ENCODE results near the gene PROSER3. TPM values are rescaled to one million over a fixed set of nuclear protein-coding genes. Genes with fewer than 3 reads are reported as not detected.

Gene PROSER3
- total RNA-seq, 4 donors from 2014 or later = 1.0 to 52.6 (median 4.1) TPM

- Histone ChIP-seq H3K27me3 (no peaks in the 10 kb centered on the region), H3K4me3 (no peak overlapping the region), H3K27ac (no peak overlapping the region), H3K36me3 (no peaks in the 10 kb centered on the region), H3K4me1 (no peaks in the 10 kb centered on the region), H3K9me3 (no peaks in the 10 kb centered on the region)
- intact Hi-C loops (cut with DNase I; ENCODE audit: low total_unique reads) = no loop called here
- DNase-seq = no peak
- TF ChIP-seq POLR2A (IDR thresholded peaks at IDR 0.05) = no peak
- TF ChIP-seq, protein P1, sequence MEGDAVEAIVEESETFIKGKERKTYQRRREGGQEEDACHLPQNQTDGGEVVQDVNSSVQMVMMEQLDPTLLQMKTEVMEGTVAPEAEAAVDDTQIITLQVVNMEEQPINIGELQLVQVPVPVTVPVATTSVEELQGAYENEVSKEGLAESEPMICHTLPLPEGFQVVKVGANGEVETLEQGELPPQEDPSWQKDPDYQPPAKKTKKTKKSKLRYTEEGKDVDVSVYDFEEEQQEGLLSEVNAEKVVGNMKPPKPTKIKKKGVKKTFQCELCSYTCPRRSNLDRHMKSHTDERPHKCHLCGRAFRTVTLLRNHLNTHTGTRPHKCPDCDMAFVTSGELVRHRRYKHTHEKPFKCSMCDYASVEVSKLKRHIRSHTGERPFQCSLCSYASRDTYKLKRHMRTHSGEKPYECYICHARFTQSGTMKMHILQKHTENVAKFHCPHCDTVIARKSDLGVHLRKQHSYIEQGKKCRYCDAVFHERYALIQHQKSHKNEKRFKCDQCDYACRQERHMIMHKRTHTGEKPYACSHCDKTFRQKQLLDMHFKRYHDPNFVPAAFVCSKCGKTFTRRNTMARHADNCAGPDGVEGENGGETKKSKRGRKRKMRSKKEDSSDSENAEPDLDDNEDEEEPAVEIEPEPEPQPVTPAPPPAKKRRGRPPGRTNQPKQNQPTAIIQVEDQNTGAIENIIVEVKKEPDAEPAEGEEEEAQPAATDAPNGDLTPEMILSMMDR (IDR thresholded peaks at IDR 0.05) = no peak
Measured at GRCh38 chr19:35727053-35727955, 30.7 kb upstream of the PROSER3 start.

DNA sequence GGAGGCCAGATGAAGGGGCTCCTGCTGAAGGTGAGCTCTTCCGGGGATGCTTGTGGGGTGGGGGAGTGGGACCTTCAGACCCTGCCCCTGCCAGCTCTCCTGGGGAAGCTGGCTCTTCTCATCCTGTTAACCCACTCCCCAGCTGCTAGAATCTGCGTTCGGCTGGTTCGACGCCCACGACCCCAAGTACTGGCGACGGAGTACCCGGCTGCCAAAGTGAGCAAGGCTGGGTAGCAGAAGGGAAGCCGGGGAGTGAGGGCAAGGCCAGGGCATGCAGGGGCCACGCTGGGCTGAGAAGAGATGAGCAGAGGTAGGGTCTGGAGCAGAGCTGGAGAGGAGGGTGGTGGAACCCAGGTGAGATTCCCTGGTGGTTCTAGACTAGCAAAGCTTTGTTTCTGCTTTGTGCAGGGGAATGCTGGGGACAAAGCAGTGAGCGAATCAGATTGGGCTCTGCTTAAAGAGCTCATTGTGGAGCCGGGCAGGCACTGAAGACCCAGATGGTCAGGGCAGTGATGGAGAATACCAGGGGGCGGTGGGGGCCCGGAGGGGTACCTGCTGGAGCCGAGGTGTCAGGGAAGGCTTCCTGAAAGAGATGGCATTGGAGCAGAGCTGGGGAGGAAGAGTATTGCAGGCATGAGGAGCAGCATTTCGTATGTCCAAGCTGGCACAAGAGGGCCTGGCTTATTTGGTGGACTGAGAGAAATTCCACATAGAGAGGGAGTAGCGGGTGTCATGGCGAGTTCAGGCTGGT is 29.8 kb upstream of the PROSER3 start:
- intact Hi-C loops (cut with DNase I; ENCODE audit: low total_unique reads) = no loop called here
- Histone ChIP-seq H3K36me3 (no peaks in the 10 kb centered on the region), H3K4me3 (no peak overlapping the region), H3K9me3 (no peaks in the 10 kb centered on the region), H3K4me1 (no peaks in the 10 kb centered on the region), H3K27me3 (no peaks in the 10 kb centered on the region), H3K27ac (no peak overlapping the region)
- no peak for TF ChIP-seq POLR2A (IDR thresholded peaks at IDR 0.05)
- TF ChIP-seq, protein P1 (IDR thresholded peaks at IDR 0.05) = no peak
- no peak for DNase-seq

DNA sequence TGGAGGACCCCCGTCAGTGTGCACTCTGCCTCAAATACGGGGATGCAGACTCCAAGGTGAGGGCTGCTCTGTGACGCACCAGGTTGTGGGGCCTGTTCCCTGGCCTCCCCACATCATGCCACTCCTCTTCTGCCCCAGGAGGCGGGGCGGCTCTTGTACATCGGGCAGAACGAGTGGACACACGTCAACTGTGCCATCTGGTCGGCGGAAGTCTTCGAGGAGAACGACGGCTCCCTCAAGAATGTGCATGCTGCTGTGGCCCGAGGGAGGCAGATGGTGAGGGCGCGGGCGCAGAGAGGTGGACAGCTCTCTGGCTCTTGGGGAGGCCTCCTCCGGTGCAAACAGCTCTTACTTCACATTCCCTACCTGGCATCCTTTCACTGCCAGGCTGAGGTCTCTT is 29.0 kb upstream of the PROSER3 start:
- Histone ChIP-seq H3K27me3 (no peaks in the 10 kb centered on the region), H3K9me3 (no peaks in the 10 kb centered on the region), H3K4me1 (no peaks in the 10 kb centered on the region), H3K4me3 (no peak overlapping the region), H3K36me3 (no peaks in the 10 kb centered on the region), H3K27ac (no peak overlapping the region)
- intact Hi-C loops (cut with DNase I; ENCODE audit: low total_unique reads) = no loop called here
- no peak for DNase-seq
- TF ChIP-seq, protein P1 (IDR thresholded peaks at IDR 0.05) = no peak
- TF ChIP-seq POLR2A (IDR thresholded peaks at IDR 0.05) = no peak

DNA sequence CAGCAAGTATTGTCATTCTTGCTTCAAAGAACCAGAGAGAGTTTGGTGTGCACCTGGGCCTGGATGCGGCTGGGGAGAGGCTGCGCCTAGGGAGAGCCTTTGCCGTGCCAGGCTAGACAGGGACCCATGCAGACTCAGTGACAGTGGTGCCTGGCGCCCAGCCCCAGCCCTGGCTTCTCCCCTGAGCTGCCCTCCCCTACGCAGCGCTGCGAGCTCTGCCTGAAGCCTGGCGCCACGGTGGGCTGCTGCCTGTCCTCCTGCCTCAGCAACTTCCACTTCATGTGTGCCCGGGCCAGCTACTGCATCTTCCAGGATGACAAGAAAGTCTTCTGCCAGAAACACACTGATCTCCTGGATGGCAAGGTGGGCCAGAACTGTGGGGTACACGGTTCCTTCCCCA is 28.2 kb upstream of the PROSER3 start:
- no peak overlapping the region for H3K4me3 ChIP-seq
- no peak for DNase-seq
- no peaks in the 10 kb centered on the region for H3K4me1 ChIP-seq
- no peaks in the 10 kb centered on the region for H3K9me3 ChIP-seq
- intact Hi-C loops (cut with DNase I; ENCODE audit: low total_unique reads) = no loop called here
- no peak overlapping the region for H3K27ac ChIP-seq
- H3K36me3 ChIP-seq = no peaks in the 10 kb centered on the region
- no peaks in the 10 kb centered on the region for H3K27me3 ChIP-seq
- no peak for TF ChIP-seq POLR2A (IDR thresholded peaks at IDR 0.05)
- TF ChIP-seq, protein P1 (IDR thresholded peaks at IDR 0.05) = no peak

DNA sequence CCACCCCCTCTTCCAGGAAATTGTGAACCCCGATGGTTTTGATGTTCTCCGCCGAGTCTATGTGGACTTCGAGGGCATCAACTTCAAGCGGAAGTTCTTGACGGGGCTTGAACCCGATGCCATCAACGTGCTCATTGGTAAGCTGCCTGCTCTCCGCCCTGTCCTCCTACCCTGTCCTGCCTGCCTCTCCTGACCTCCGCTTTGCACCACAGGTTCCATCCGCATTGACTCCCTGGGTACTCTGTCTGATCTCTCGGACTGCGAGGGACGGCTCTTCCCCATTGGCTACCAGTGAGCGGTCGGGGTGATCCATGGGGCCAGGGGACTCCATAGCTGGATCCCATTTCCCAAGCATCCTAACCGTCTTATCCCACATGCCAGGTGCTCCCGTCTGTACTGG is 27.6 kb upstream of the PROSER3 start:
- intact Hi-C loops (cut with DNase I; ENCODE audit: low total_unique reads) = no loop called here
- Histone ChIP-seq H3K9me3 (no peaks in the 10 kb centered on the region), H3K4me3 (no peak overlapping the region), H3K36me3 (no peaks in the 10 kb centered on the region), H3K4me1 (no peaks in the 10 kb centered on the region), H3K27me3 (no peaks in the 10 kb centered on the region), H3K27ac (no peak overlapping the region)
- TF ChIP-seq POLR2A (IDR thresholded peaks at IDR 0.05) = no peak
- TF ChIP-seq, protein P1 (IDR thresholded peaks at IDR 0.05) = no peak
- no peak for DNase-seq

Data from uterus (tissue), 4 donors.